ENCODE results near the gene LOXL3. TPM values are rescaled to one million over a fixed set of nuclear protein-coding genes. Genes with fewer than 3 reads are reported as not detected.
A peak's percentile ranks its signal among the peaks of the same experiment; 100 is the strongest.

Gene LOXL3
- total and polyA plus RNA-seq, 4 donors, result 2.9 to 11.1 (median 6.6) TPM

DNA sequence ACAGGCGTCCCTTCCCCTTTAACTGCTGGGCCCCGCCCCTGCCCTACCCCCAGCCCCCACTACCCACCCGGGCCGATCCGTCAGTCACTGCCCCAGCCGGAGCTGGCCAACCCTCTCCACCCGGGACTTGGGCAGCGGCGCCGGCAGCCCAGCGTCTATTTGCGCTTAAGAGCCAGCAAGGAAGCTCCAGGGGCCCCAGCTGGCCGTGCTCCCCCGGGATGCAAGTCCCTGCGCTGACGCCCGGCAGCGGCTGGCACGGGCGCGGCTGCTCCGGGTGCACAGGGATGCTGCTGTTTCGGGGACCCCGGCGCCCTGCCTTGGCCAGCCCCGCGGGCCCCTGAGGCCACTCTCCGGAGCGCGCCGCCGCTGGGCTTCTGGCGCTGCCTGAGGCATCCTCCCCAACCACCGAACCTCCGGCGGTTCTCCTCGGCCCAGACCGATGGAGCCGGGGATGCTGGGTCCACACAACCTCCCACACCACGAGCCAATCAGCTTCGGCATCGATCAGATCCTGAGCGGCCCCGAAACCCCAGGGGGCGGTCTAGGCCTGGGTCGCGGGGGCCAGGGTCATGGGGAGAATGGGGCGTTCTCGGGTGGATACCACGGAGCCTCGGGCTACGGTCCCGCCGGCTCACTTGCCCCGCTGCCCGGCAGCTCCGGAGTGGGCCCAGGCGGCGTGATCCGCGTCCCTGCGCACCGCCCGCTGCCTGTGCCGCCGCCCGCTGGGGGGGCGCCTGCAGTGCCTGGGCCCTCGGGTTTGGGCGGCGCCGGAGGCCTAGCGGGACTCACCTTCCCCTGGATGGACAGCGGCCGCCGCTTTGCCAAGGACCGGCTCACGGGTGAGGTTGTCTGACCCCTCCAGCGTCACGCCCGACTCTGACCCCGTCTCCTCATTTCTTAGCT lies 39.1 kb downstream of the LOXL3 start, which contains the start of gene TLX2:
Gene TLX2, plus strand, starts transcription at position 83 of the 903 bp plus-strand sequence. Its CDS starts 357 bp downstream, at position 440.
- peaks cover 0 to 14% (median 0%) of the 10 kb centered on the region in 4 donors for H3K9me3 ChIP-seq (ENCODE audit: control insufficient read depth in 4 of 4, insufficient read depth in 3 of 4, low read length in 3 of 4)
- H3K27ac ChIP-seq (ENCODE audit: low read depth in 1 of 2, low read length in 1 of 2), result no peak within 1 kb of the TSS
- ATAC-seq (ENCODE audit: insufficient read depth, low FRiP score) (no peak), DNase-seq (peak; percentile 16 to 35 (median 24))
- H3K4me1 ChIP-seq (ENCODE audit: control insufficient read depth in 5 of 5, insufficient read depth in 5 of 5, low read length in 5 of 5), result peaks cover 0 to 21% (median 0%) of the 10 kb centered on the region in 5 donors
- H3K27me3 ChIP-seq (ENCODE audit: control insufficient read depth in 3 of 3, insufficient read depth in 3 of 3, low read length in 2 of 3), result peaks cover 9 to 86% (median 83%) of the 10 kb centered on the region in 3 donors
- TF ChIP-seq, protein P1, sequence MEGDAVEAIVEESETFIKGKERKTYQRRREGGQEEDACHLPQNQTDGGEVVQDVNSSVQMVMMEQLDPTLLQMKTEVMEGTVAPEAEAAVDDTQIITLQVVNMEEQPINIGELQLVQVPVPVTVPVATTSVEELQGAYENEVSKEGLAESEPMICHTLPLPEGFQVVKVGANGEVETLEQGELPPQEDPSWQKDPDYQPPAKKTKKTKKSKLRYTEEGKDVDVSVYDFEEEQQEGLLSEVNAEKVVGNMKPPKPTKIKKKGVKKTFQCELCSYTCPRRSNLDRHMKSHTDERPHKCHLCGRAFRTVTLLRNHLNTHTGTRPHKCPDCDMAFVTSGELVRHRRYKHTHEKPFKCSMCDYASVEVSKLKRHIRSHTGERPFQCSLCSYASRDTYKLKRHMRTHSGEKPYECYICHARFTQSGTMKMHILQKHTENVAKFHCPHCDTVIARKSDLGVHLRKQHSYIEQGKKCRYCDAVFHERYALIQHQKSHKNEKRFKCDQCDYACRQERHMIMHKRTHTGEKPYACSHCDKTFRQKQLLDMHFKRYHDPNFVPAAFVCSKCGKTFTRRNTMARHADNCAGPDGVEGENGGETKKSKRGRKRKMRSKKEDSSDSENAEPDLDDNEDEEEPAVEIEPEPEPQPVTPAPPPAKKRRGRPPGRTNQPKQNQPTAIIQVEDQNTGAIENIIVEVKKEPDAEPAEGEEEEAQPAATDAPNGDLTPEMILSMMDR (IDR thresholded peaks at IDR 0.05; ENCODE audit: control extremely low read depth, extremely low read depth), result no peak
- H3K4me3 ChIP-seq, result no peak within 1 kb of the TSS
- H3K9ac ChIP-seq (ENCODE audit: insufficient read depth in 1 of 2, low read length in 2 of 2), result no peak within 1 kb of the TSS
- H3K36me3 ChIP-seq (ENCODE audit: control insufficient read depth in 4 of 4, insufficient read depth in 4 of 4, low read length in 4 of 4), result no peaks in the 10 kb centered on the region
- WGBS, 2 donors, result 3 to 4% methylated on average over 77 to 82 of the region's 82 CpGs

DNA sequence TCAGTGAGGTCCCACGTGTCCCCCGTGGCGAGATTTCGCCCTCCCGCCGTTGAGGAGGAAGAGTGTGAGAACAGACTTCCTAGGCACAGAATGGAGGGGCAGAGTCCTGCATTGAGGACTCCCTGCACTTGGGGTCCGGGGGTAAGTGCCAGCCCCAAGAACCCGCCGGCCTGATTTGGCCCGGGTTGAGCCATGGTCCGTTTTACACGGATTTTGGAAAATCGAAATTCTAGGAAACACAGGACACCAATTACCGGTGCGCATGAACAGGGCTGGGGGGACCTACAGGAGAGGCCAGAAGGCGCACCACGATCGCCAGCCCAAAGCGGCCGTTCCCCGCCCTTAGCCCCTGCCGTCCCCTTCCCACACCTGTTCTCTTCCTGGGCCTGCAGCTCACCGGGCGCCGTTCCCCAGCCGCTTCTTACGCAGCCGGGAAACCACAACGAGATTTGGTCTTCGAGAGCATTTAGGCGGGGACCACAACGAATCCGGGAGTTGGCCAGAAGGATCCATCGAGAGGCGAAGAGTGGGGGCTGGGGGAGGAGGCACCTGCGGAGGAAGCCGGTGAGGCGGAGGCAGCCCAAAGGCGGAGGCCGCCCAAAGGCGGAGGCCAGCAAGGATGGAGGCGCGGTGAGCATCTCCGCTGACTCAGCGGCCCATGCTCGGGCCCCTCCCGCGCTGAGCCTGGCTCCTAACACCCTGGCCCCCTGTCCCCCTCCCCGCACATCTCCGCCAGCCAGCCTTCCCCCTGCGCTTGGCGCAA lies 40.0 kb downstream of the LOXL3 start:
- Histone ChIP-seq H3K9me3 (ENCODE audit: control insufficient read depth in 4 of 4, insufficient read depth in 3 of 4, low read length in 3 of 4) (peaks cover 0 to 14% (median 0%) of the 10 kb centered on the region in 4 donors), H3K27me3 (ENCODE audit: control insufficient read depth in 3 of 3, insufficient read depth in 3 of 3, low read length in 2 of 3) (peaks cover 7 to 81% (median 80%) of the 10 kb centered on the region in 3 donors), H3K4me3 (no peak overlapping the region), H3K9ac (ENCODE audit: insufficient read depth in 1 of 2, low read length in 2 of 2) (no peak overlapping the region), H3K27ac (ENCODE audit: low read depth in 1 of 2, low read length in 1 of 2) (no peak overlapping the region), H3K4me1 (ENCODE audit: control insufficient read depth in 5 of 5, insufficient read depth in 5 of 5, low read length in 5 of 5) (peaks cover 0 to 21% (median 0%) of the 10 kb centered on the region in 5 donors), H3K36me3 (ENCODE audit: control insufficient read depth in 4 of 4, insufficient read depth in 4 of 4, low read length in 4 of 4) (no peaks in the 10 kb centered on the region)
- TF ChIP-seq, protein P1 (IDR thresholded peaks at IDR 0.05; ENCODE audit: control extremely low read depth, extremely low read depth), result no peak
- peak in 2 of 3 donors; percentile 24 to 26 for DNase-seq
- 6 to 8% methylated on average over 47 to 52 of the region's 52 CpGs for WGBS, 2 donors
- no peak for ATAC-seq (ENCODE audit: insufficient read depth, low FRiP score)

- no peak for DNase-seq
These were observed 40.8 kb downstream of the LOXL3 start for GRCh38 chr2:74512744-74513604.

More at GRCh38 chr2:74512744-74513604, 40.8 kb downstream of the LOXL3 start:
- Histone ChIP-seq H3K27ac (ENCODE audit: low read depth in 1 of 2, low read length in 1 of 2) (no peak overlapping the region), H3K4me1 (ENCODE audit: control insufficient read depth in 5 of 5, insufficient read depth in 5 of 5, low read length in 5 of 5) (peaks cover 0 to 24% (median 7%) of the 10 kb centered on the region in 5 donors), H3K9me3 (ENCODE audit: control insufficient read depth in 4 of 4, insufficient read depth in 3 of 4, low read length in 3 of 4) (peaks cover 0 to 14% (median 0%) of the 10 kb centered on the region in 4 donors), H3K36me3 (ENCODE audit: control insufficient read depth in 4 of 4, insufficient read depth in 4 of 4, low read length in 4 of 4) (no peaks in the 10 kb centered on the region), H3K27me3 (ENCODE audit: control insufficient read depth in 3 of 3, insufficient read depth in 3 of 3, low read length in 2 of 3) (peaks cover 6 to 78% (median 77%) of the 10 kb centered on the region in 3 donors), H3K4me3 (no peak overlapping the region), H3K9ac (ENCODE audit: insufficient read depth in 1 of 2, low read length in 2 of 2) (no peak overlapping the region)
- ATAC-seq (ENCODE audit: insufficient read depth, low FRiP score), result no peak
- 8 to 14% methylated on average over 34 to 36 of the region's 36 CpGs for WGBS, 2 donors
- TF ChIP-seq, protein P1 (IDR thresholded peaks at IDR 0.05; ENCODE audit: control extremely low read depth, extremely low read depth), result no peak
